ENCODE data around the gene KIF16B. TPM values are rescaled to one million over a fixed set of nuclear protein-coding genes. Genes with fewer than 3 reads are reported as not detected.
A peak's percentile ranks its signal among the peaks of the same experiment; 100 is the strongest.

The KIF16B gene
- total RNA-seq, 8 experiments from 2014 or later = 4.5 to 11.7 (median 7.8) TPM

DNA sequence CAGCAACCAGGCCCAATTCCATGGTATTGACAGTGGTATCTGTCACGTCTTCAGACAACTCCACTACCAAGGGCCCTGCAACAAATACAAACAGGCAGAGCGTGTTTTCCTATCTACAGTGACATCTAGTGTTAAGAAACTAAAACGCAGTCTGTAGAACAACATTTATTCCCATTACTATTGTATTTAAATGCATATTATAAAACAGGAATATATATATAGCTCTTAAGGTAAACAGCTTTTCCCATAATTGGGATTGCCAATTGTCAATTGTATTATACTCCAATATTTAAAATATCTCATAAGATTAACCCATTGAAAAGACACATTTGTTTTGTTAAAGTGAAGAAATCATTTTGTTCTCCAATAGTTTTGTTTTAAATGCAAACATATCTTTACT is 97.2 kb downstream of the KIF16B start:
- H3K27ac ChIP-seq = no peak overlapping the region
- in situ Hi-C loops (cut with MboI; ENCODE audit: low pct_unique_long_range_greater_than_20kb in 2 of 9, low sequenced_read_pairs in 9 of 9, unreplicated experiment in 9 of 9) = no loop called here
- no peak overlapping the region for H3K4me3 ChIP-seq
- ATAC-seq (replicated peaks in 6 of 8) = peak; percentile 21 to 76 (median 56)
- no peaks in the 10 kb centered on the region for H3K4me1 ChIP-seq (replicated peaks in 1 of 2)
- WGBS, 10 experiments = 0 to 25% (median 10%) methylated on average over 2 to 3 of the region's 3 CpGs; no CpG with 5 or more reads in 1 of the 10 experiments

DNA sequence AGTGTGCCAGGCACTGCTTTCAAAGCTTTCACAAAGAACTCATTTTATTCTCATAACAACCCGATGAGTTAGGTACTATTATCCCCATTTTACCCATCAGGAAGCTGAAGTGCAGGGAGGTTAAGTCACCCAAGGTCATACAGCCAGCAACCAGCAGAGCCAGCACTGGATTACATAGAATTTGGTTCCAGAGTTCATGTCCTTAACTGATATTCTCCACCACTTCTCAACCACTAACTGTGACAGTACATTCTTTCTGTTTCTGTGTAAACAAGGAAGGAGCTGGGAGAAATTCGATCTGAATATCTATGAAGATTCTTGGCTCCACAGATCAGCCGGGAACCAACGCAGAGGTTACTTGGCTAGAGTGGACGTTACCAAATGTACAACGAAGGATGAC is 98.0 kb downstream of the KIF16B start:
- WGBS, 10 experiments = 45 to 96% (median 81%) methylated on average over 2 to 6 of the region's 6 CpGs
- in situ Hi-C loops (cut with MboI; ENCODE audit: low pct_unique_long_range_greater_than_20kb in 2 of 9, low sequenced_read_pairs in 9 of 9, unreplicated experiment in 9 of 9) = no loop called here
- peak in 1 of 8 experiments; percentile 33 for ATAC-seq (replicated peaks in 6 of 8)
- Histone ChIP-seq H3K27ac (no peak overlapping the region), H3K4me3 (no peak overlapping the region), H3K4me1 (replicated peaks in 1 of 2) (no peaks in the 10 kb centered on the region)

DNA sequence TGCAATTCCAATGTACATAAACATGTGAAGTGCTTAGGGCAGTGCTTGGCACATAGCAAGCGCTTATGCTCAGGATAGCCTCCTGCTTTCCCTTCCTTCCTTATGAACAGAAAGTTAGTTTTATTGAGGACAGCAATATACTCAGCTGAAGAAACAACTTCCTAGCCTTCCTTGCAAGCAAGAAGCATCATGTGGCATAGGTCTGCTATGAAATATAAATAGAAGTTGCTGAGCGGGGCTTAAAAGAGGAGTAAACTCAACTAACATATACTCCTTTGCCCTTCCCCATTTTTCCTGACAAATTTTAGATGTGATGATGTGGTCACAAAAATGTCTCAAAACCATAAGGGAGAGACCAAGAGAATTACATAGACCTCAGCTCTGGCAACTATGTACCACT is 98.9 kb downstream of the KIF16B start:
- no peak overlapping the region for H3K27ac ChIP-seq
- peak in 3 of 8 experiments; percentile 15 to 90 (median 25) for ATAC-seq (replicated peaks in 6 of 8)
- no peaks in the 10 kb centered on the region for H3K4me1 ChIP-seq (replicated peaks in 1 of 2)
- no peak overlapping the region for H3K4me3 ChIP-seq
- 50 to 100% (median 96%) methylated on average over 1 to 2 of the region's 2 CpGs; no CpG with 5 or more reads in 2 of the 10 experiments for WGBS, 10 experiments
- in situ Hi-C loops (cut with MboI; ENCODE audit: low pct_unique_long_range_greater_than_20kb in 2 of 9, low sequenced_read_pairs in 9 of 9, unreplicated experiment in 9 of 9) = no loop called here

DNA sequence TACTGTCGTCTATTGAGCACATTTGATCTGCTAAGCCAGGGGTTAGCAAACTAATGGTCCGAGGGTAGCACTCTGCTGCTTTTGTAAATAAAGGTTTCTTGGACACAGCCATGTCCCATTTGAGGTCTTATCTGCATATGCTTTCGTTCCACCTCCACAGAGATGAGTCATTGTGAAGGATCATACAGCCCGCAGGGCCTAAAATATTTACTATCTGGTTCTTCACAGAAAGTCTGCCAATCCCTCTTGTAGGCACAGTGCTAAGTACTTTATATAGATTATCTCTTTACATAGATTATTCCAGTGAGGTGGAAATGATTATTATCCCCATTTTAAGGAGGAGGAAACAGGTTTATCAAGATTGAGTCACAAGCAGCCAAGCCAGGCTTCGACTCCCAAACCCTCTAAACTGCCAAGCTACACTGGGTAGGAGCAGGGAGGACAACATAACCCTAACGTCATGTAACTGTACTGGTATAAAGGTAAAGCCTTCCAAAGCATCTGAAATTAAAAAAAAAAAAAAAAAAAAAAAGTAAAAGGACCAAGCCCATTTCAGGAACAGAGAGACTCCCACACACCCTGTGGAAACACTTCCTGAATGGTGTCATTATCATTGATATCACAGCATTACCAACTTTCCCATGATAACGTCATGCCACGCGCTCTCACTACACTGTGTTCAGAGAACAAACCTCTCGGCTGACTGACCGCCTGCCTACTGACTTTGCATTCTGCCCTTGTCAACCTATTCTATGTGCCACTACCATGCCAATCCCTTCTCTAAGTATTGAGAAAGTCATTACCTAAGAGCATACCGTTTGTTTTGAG is 101.0 kb downstream of the KIF16B start:
- 25 to 100% (median 83%) methylated on average over 1 to 10 of the region's 12 CpGs for WGBS, 10 experiments
- ATAC-seq (replicated peaks in 6 of 8) = peak in 3 of 8 experiments; percentile 47 to 89 (median 82)
- Histone ChIP-seq H3K4me3 (no peak overlapping the region), H3K4me1 (replicated peaks in 1 of 2) (no peaks in the 10 kb centered on the region), H3K27ac (no peak overlapping the region)
- in situ Hi-C loops (cut with MboI; ENCODE audit: low pct_unique_long_range_greater_than_20kb in 2 of 9, low sequenced_read_pairs in 9 of 9, unreplicated experiment in 9 of 9) = no loop called here

DNA sequence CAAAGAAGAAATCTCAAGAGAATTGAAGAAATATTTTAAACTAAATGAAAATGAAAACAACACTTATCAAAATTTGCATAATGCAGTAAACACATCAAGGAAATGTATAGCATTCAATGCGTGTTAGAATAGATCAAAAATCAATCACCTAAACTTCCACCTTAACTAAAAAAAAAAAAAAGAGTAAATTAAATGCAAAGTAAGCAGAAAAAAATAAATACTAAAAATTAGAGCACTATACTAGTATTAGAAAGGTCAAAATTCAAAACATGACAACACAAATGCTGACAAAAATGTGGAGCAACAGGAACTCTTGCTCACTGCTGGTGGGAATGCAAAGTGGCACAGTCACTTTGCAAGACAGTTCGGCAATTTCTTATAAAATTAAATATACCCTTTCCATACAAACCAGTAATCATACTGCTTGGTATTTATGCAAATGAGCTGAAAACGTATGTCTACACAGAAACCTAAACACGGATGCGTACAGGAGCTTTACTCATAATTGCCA is 103.8 kb downstream of the KIF16B start:
- no peak for ATAC-seq (replicated peaks in 6 of 8)
- 84 to 100% (median 93%) methylated on average over 1 to 5 of the region's 5 CpGs for WGBS, 10 experiments
- in situ Hi-C loops (cut with MboI; ENCODE audit: low pct_unique_long_range_greater_than_20kb in 2 of 9, low sequenced_read_pairs in 9 of 9, unreplicated experiment in 9 of 9) = no loop called here
- Histone ChIP-seq H3K27ac (no peak overlapping the region), H3K4me3 (no peak overlapping the region), H3K4me1 (replicated peaks in 1 of 2) (no peaks in the 10 kb centered on the region)

DNA sequence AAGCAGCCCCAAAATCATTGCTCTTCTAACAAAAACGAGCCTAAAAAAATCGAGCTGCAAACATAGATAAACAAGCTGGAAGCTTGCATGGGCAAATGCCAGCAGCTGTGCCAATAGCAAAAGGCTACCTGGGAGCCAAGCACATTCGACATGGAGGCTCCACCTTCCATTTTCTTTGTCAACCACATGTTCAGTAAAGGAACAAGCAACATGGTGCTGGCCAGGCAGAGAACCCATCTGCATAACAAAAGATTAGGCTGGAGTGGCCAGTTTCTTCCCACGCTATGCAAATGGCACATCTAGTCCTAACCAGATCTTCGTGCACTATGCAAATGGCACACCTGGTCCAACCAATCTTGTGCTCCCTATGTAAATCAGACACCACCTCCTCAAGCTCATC is 110.5 kb downstream of the KIF16B start:
- ATAC-seq (replicated peaks in 6 of 8) = peak in 3 of 8 experiments; percentile 15 to 39 (median 33)
- Histone ChIP-seq H3K4me1 (replicated peaks in 1 of 2) (no peaks in the 10 kb centered on the region), H3K4me3 (no peak overlapping the region), H3K27ac (no peak overlapping the region)
- WGBS, 10 experiments = 43 to 91% (median 85%) methylated on average over 1 to 5 of the region's 5 CpGs
- in situ Hi-C loops (cut with MboI; ENCODE audit: low pct_unique_long_range_greater_than_20kb in 2 of 9, low sequenced_read_pairs in 9 of 9, unreplicated experiment in 9 of 9) = no loop called here

DNA sequence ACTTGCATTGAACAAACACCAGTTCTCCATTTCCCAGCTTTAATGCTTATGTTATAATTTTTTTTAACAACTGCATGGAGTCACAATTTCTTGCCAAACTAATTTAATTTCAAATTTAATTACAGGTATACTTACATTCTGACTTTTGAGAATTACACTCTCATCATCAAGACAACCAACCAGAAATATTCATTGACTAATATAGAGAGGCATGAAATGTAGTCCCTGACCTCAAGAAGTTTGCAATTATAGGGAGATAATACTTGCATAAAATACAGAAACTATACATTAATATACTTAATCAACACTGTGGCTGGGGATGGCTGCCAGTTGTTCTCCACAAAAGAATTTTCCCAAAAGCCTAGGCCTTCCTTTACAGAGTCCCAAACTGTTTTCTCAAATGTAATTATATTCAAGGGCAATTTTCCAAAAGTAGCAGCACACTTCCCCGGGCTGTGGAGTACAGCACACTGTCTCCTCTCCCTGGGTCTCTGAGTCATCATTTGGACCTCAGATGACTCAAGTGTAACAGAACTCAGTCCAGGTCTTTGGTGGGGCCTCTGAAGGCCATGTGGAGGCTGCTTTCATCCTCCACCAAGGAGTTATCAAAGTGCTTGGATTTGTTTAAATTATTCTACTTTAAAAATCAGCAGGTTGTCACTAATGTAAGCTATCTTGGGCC is 114.1 kb downstream of the KIF16B start:
- Histone ChIP-seq H3K27ac (no peak overlapping the region), H3K4me3 (no peak overlapping the region), H3K4me1 (replicated peaks in 1 of 2) (no peaks in the 10 kb centered on the region)
- ATAC-seq (replicated peaks in 6 of 8) = peak in 3 of 8 experiments; percentile 84 to 100 (median 100)
- in situ Hi-C loops (cut with MboI; ENCODE audit: low pct_unique_long_range_greater_than_20kb in 2 of 9, low sequenced_read_pairs in 9 of 9, unreplicated experiment in 9 of 9) = no loop called here
- 0 to 88% (median 80%) methylated on average over 1 of the region's 1 CpG; no CpG with 5 or more reads in 3 of the 10 experiments for WGBS, 10 experiments

DNA sequence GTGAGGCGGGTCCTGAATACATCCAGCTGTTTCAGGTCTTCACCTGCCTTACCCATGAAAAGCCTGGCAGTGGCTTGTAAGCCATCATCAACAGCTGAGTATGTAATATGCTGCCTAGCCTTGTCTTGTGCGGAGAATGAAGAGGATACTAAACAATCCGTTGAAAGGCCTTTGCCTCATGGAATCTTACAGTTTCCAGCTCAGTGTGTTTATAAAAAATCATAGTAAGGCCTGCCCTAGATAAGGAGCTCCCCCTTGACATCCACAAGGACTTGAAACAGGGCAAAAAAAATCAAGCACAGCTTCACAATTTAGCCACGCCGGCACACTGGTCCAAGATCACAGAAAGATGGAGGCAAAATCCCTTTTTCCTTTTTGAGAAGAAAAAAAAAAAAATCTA is 115.7 kb downstream of the KIF16B start:
- Histone ChIP-seq H3K4me1 (replicated peaks in 1 of 2) (no peaks in the 10 kb centered on the region), H3K4me3 (no peak overlapping the region), H3K27ac (no peak overlapping the region)
- no peak for ATAC-seq (replicated peaks in 6 of 8)
- 83 to 100% (median 98%) methylated on average over 1 to 5 of the region's 5 CpGs; no CpG with 5 or more reads in 1 of the 10 experiments for WGBS, 10 experiments
- in situ Hi-C loops (cut with MboI; ENCODE audit: low pct_unique_long_range_greater_than_20kb in 2 of 9, low sequenced_read_pairs in 9 of 9, unreplicated experiment in 9 of 9) = no loop called here

DNA sequence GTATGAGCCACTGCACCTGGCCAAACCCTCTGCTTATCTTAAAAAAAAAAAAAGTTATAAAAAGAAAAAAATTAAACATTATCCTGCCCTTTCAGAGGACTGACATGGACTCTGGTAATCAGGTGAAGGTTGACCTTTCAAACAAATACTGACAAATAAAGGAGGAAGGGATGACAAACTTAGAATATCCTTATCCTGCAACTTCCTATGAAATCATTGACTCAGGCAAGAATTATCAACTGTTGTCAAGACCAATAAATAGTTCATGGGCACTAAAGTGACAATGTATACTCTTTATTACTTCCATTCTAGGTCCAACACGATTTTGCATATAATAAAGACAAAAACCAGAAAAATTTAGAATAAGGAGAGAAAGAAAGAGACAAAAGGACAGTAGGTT is 117.9 kb downstream of the KIF16B start:
- no peak overlapping the region for H3K4me3 ChIP-seq
- ATAC-seq (replicated peaks in 6 of 8) = no peak
- in situ Hi-C loops (cut with MboI; ENCODE audit: low pct_unique_long_range_greater_than_20kb in 2 of 9, low sequenced_read_pairs in 9 of 9, unreplicated experiment in 9 of 9) = no loop called here
- no peaks in the 10 kb centered on the region for H3K4me1 ChIP-seq (replicated peaks in 1 of 2)
- no peak overlapping the region for H3K27ac ChIP-seq
- 40 to 100% (median 82%) methylated on average over 1 of the region's 1 CpG for WGBS, 10 experiments

DNA sequence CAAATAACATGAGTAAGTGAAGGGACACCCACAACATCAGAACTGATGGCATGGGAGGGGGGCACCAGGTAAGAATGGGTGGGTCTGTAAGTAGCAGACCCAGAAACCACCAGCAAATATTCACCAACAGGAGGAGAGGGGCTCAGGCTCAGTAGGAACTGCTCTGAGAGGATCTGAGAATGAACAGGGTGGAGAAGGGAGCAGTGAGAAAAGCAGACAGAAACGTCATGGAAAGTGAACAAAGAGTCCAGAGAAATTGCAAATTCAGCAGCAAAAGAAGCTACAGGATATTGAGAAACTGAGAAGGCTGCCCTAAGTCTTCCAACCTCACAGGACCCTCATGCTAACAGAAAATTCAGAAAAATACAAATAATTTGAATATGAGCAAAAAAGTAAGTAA is 121.3 kb downstream of the KIF16B start:
- no peak overlapping the region for H3K27ac ChIP-seq
- in situ Hi-C loops (cut with MboI; ENCODE audit: low pct_unique_long_range_greater_than_20kb in 2 of 9, low sequenced_read_pairs in 9 of 9, unreplicated experiment in 9 of 9) = no loop called here
- WGBS, 10 experiments = 14 to 83% (median 67%) methylated on average over 1 of the region's 1 CpG; no CpG with 5 or more reads in 1 of the 10 experiments
- H3K4me1 ChIP-seq (replicated peaks in 1 of 2) = no peaks in the 10 kb centered on the region
- no peak overlapping the region for H3K4me3 ChIP-seq
- ATAC-seq (replicated peaks in 6 of 8) = no peak

DNA sequence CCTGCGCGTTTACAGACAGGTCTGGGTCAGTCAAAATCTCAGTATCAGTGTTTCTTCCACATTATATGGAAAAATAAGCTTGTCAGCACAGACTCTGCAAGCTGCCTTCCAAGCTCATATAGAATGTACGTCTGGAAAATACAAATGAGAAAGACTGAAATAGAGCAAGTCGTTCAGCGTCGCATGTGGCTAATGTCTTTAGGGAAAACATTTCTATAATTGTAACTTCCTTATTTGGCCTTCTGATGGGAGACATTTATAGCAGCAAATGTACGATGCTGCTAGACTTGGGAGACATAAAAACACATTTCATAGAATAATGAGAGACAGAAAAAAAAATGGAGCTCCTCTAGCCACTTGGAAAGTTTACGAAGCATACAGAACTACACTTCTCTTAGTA is 122.2 kb downstream of the KIF16B start:
- in situ Hi-C loops (cut with MboI; ENCODE audit: low pct_unique_long_range_greater_than_20kb in 2 of 9, low sequenced_read_pairs in 9 of 9, unreplicated experiment in 9 of 9) = no loop called here
- ATAC-seq (replicated peaks in 6 of 8) = no peak
- H3K4me1 ChIP-seq (replicated peaks in 1 of 2) = no peaks in the 10 kb centered on the region
- no peak overlapping the region for H3K27ac ChIP-seq
- WGBS, 10 experiments = 60 to 100% (median 94%) methylated on average over 1 to 8 of the region's 8 CpGs; no CpG with 5 or more reads in 1 of the 10 experiments
- no peak overlapping the region for H3K4me3 ChIP-seq

DNA sequence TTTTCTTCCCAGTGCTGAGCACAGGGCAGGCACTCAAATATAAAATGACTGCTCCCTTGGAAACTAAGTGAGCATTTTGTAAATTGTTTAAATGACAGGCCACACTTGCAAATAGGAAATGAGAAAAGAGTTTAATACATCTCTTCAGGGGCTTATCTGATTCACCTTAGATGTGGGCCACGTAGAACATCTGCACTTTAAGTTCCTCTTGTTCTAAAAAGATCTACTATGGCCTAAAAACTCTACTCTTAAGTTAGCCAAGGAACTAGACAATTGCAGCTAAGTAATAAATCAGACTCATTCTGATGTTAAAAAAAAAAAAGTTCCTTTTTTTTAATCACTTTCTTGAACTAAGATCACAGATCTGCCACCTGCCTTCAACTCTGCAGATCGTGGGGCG is 126.3 kb downstream of the KIF16B start:
- in situ Hi-C loops (cut with MboI; ENCODE audit: low pct_unique_long_range_greater_than_20kb in 2 of 9, low sequenced_read_pairs in 9 of 9, unreplicated experiment in 9 of 9) = no loop called here
- no peak for ATAC-seq (replicated peaks in 6 of 8)
- Histone ChIP-seq H3K4me3 (no peak overlapping the region), H3K4me1 (replicated peaks in 1 of 2) (no peaks in the 10 kb centered on the region), H3K27ac (no peak overlapping the region)
- 82 to 100% (median 94%) methylated on average over 2 to 3 of the region's 3 CpGs; no CpG with 5 or more reads in 2 of the 10 experiments for WGBS, 10 experiments

DNA sequence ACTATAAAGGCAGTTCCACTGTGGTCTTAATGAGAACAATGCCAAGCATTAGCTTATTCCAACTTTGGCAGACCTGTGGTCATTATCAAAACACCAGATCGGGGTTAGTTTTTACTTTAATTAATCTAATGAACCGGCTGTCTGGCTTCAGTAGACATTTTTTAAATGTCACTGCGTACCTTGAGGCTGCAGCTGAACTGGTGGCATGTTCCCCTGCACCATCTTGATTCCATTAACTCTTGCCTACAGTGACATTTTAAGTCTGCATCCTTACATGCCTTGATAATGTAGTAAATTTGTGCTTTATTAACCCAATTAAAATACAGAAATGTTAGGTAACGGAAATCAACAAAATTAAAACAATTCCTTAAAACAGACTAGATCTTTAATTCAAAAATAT is 127.0 kb downstream of the KIF16B start:
- in situ Hi-C loops (cut with MboI; ENCODE audit: low pct_unique_long_range_greater_than_20kb in 2 of 9, low sequenced_read_pairs in 9 of 9, unreplicated experiment in 9 of 9) = no loop called here
- Histone ChIP-seq H3K4me3 (no peak overlapping the region), H3K27ac (no peak overlapping the region), H3K4me1 (replicated peaks in 1 of 2) (no peaks in the 10 kb centered on the region)
- WGBS, 10 experiments = 61 to 100% (median 94%) methylated on average over 1 to 4 of the region's 4 CpGs; no CpG with 5 or more reads in 1 of the 10 experiments
- no peak for ATAC-seq (replicated peaks in 6 of 8)
